GM21576 (cell line): ENCODE measurements around the gene UCN.

Source experiments
- ATAC-seq: cut with Tn5 transposase; IDR thresholded peaks from one replicate; pipeline ENCODE4 v1.9.1; 2021; ENCODE audit warnings: mild to moderate bottlenecking, moderate library complexity; ENCODE audit not compliant: unreplicated experiment

UCN gene

GRCh38 chr2:27262379-27263286, 45.6 kb downstream of the UCN start, which contains the start of gene SLC30A3:
TSS of gene SLC30A3 (minus strand) at chr2:27263047. CDS start at chr2:27262906, 141 bp downstream.
- ATAC-seq, result peak; percentile 43

GRCh38 chr2:27261926-27262298, 46.3 kb downstream of the UCN start:
- ATAC-seq, result no peak

GRCh38 chr2:27261241-27261925, 46.9 kb downstream of the UCN start:
- ATAC-seq, result no peak

- no peak for ATAC-seq
Measured at GRCh38 chr2:27258051-27258450, 50.2 kb downstream of the UCN start.
